Thyroid gland (tissue), 4 donors: ENCODE measurements around the gene OR10A5. TPM values are rescaled to one million over a fixed set of nuclear protein-coding genes. Genes with fewer than 3 reads are reported as not detected.

Experiments
- DNase-seq, 2 donors: peaks; one replicate each; pipeline ENCODE4 v3.0.0-alpha.2; 2019
- H3K27ac ChIP-seq, 3 donors: fragments of 200-600 bp; sonication (generic); 1 replicate in 2 of 3; 2 replicates in 1 of 3; pipeline ENCODE4 v1.5.1; 2016 to 2019; ENCODE audit warnings: mild to moderate bottlenecking in 1 of 3, moderate library complexity in 1 of 3
- H3K27me3 ChIP-seq: fragments of 200-600 bp; sonication (generic); one replicate; pipeline ENCODE4 v1.5.1; 2019
- H3K36me3 ChIP-seq, 2 donors: fragments of 200-600 bp; sonication (generic); one replicate each; pipeline ENCODE4 v1.5.1; 2016 to 2019
- H3K4me1 ChIP-seq, 2 donors: fragments of 200-600 bp; sonication (generic); one replicate each; pipeline ENCODE4 v1.5.1; 2017 to 2019
- H3K4me3 ChIP-seq, 3 donors: fragments of 200-600 bp; sonication (generic); replicated peaks in 1 of 3; 1 replicate in 2 of 3; 2 replicates in 1 of 3; pipeline ENCODE4 v1.5.1; 2016; ENCODE audit warnings: mild to moderate bottlenecking in 1 of 3
- H3K9me3 ChIP-seq: fragments of 200-600 bp; sonication (generic); one replicate; pipeline ENCODE4 v1.5.1; 2017
- CTCF ChIP-seq, 6 experiments: fragments of 200-600 bp in 3 of 6; fragments of 450-650 bp in 3 of 6; sonication (generic) in 3 of 6; IDR thresholded peaks; one replicate each; pipeline ENCODE4 v1.5.1; 2016 to 2019; ENCODE audit warnings: antibody characterized with exemption in 6 of 6, mild to moderate bottlenecking in 2 of 6, inconsistent platforms in 1 of 6, moderate library complexity in 1 of 6
- POLR2A ChIP-seq, 2 donors: fragments of 450-650 bp; IDR thresholded peaks; one replicate each; pipeline ENCODE4 v1.6.1; 2017; ENCODE audit warnings: antibody characterized with exemption in 2 of 2, mild to moderate bottlenecking in 2 of 2, moderate library complexity in 1 of 2
- intact Hi-C: fragments of 100-400 bp; cut with DNase I; formaldehyde crosslinking; loops from one replicate; pipeline ENCODE4 v1.15.1; 2023
- total RNA-seq, 4 donors: library from RNA; depleted of rRNA; stranded (reverse); fragments of >200 nt; gene quantifications; one replicate each; pipeline ENCODE4 v1.2.3, GENCODE V29; 2016

OR10A5 gene
- total RNA-seq, 4 donors from 2014 or later = not detected

GRCh38 chr11:6895010-6895409 lies 49.5 kb downstream of the OR10A5 start:
- Histone ChIP-seq H3K4me3 (no peak overlapping the region), H3K27me3 (no peaks in the 10 kb centered on the region), H3K4me1 (no peaks in the 10 kb centered on the region), H3K36me3 (no peaks in the 10 kb centered on the region), H3K27ac (no peak overlapping the region), H3K9me3 (no peaks in the 10 kb centered on the region)
- intact Hi-C loops = no loop called here
- no peak for TF ChIP-seq CTCF (IDR thresholded peaks at IDR 0.05)
- no peak for TF ChIP-seq POLR2A (IDR thresholded peaks at IDR 0.05)
- DNase-seq = no peak

Other genes starting within 250 kb of the OR10A5 start
- gene RRP8, start 242.1 kb upstream of the OR10A5 start, total RNA-seq = 10 to 100 TPM; 12.9 to 36.7 (median 18.8) TPM
- gene ILK, start 241.9 kb upstream of the OR10A5 start, total RNA-seq = 100 to 1,000 TPM; 101 to 144 (median 121) TPM
- gene TAF10, start 233.5 kb upstream of the OR10A5 start, total RNA-seq = 100 to 1,000 TPM in 3 of 4 donors, 10 to 100 TPM in 1; 96.6 to 113 (median 108) TPM
- 10 to 100 TPM; 51.3 to 97.3 (median 69.1) TPM for gene TPP1, start 226.3 kb upstream of the OR10A5 start, total RNA-seq
- 10 to 100 TPM in 1 of 4 donors, 1 to 10 TPM in 3; 5.6 to 14.4 (median 9.6) TPM for gene DCHS1, start 189.9 kb upstream of the OR10A5 start, total RNA-seq
- 100 to 1,000 TPM in 2 of 4 donors, 10 to 100 TPM in 2; 37.8 to 579 (median 144) TPM for gene MRPL17, start 162.3 kb upstream of the OR10A5 start, total RNA-seq
- gene OR2AG2, start 73.7 kb upstream of the OR10A5 start, total RNA-seq = under 1 TPM; 0.11 to 0.92 (median 0.34) TPM
- gene OR2AG1, start 62.7 kb upstream of the OR10A5 start, total RNA-seq = not detected
- gene OR6A2, start 46.0 kb upstream of the OR10A5 start, total RNA-seq = under 1 TPM; 0.27 to 0.92 (median 0.67) TPM
- not detected for gene OR10A2, start 17.4 kb downstream of the OR10A5 start, total RNA-seq
- not detected for gene OR10A4, start 30.9 kb downstream of the OR10A5 start, total RNA-seq
- 1 to 10 TPM in 1 of 4 donors, under 1 TPM in 1, not detected in 2; 0.54 to 1.2 TPM for gene OR2D2, start 46.8 kb downstream of the OR10A5 start, total RNA-seq
- gene OR2D3, start 75.3 kb downstream of the OR10A5 start, total RNA-seq = not detected
- gene ZNF215, start 80.7 kb downstream of the OR10A5 start, total RNA-seq = 1 to 10 TPM; 1.7 to 3.5 (median 2.1) TPM
- 1 to 10 TPM; 5.1 to 8.1 (median 6.7) TPM for gene ZNF214, start 174.7 kb downstream of the OR10A5 start, total RNA-seq
- under 1 TPM in 2 of 4 donors, not detected in 2; 0.11 to 0.15 TPM for gene NLRP14, start 174.8 kb downstream of the OR10A5 start, total RNA-seq
- gene RBMXL2, start 243.3 kb downstream of the OR10A5 start, total RNA-seq = under 1 TPM in 2 of 4 donors, not detected in 2; 0.27 to 0.33 TPM